ENCODE data around the gene NAV2.

Gene NAV2

DNA sequence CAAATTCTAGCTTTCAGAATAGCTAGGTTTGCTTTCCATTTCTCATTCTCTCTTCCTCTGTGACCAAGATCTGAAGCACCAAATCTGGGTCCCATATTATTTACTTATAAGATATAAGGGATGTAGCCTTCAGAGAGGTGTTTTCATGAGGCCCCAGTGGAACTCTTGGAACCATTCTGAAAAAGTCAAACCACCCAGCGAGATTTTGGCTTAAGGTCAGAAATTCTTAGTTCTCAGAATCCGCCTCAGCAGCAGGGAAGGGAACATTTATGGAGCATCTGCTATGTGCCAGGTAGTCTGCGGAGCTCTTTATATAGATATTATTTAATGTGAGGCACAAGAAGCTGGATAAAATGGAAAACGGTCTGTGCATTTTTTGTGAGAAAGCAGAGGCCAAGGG, 6.3 kb downstream of the NAV2 start:
- DNase-seq (ENCODE audit: low read depth): no peak

DNA sequence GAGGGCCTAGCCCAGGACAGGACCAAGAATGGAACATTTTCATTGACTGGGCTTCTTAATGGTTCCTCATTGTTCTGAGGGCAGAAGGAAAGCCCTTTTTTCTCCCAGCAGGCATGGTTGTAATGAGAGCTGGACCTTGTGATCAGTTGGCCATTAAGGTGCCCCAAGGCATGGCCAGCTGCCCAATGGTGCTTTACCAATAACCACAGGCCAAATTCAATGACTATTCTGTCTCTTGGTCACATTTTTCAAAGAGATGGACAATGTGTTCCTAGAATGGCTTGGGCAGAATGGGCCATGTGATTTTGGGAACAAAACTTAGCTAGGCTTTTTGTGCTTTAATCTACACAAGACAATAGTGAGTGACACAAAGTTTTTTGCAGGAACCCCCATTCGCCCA, 7.3 kb downstream of the NAV2 start:
- DNase-seq (ENCODE audit: low read depth): no peak

DNA sequence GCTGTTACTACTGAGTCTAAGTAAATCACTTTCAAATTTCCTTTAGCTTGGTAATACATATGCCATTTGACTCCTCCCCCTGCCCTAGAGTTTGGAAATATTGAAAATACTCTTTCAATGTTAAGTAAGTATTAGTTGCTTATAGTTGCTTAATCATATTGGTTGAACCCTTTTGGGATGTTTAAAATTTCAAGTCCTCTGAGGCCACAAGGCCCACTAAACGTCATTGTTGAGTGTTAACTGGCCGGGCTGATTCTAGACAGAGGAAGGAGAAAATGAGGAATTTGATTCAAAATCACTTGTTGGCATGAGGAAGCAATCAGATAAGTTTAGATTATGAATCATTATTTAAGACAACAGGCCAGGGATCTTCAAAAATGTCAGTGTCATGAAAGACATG, 8.5 kb downstream of the NAV2 start:
- no peak for DNase-seq (ENCODE audit: low read depth)

DNA sequence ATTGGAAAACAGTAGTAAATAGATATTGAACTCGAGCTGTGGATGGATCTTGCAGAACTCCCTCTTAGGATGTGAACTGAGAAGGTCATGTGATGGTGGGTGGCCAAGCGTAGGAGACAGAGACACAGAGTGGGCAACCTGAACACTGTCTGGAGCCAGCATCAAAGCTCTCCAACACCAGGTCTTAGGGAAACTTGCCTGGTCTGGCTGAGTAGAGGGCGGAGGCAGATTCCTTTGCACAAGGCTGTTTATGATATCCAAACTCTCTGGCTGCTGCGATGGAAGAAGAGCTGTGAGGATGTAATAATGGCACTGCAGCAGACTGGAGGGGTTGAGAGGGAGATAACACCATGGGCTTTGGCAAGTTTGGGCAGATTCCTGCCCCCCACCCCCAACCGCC, 10.1 kb downstream of the NAV2 start:
- DNase-seq (ENCODE audit: low read depth): no peak

DNA sequence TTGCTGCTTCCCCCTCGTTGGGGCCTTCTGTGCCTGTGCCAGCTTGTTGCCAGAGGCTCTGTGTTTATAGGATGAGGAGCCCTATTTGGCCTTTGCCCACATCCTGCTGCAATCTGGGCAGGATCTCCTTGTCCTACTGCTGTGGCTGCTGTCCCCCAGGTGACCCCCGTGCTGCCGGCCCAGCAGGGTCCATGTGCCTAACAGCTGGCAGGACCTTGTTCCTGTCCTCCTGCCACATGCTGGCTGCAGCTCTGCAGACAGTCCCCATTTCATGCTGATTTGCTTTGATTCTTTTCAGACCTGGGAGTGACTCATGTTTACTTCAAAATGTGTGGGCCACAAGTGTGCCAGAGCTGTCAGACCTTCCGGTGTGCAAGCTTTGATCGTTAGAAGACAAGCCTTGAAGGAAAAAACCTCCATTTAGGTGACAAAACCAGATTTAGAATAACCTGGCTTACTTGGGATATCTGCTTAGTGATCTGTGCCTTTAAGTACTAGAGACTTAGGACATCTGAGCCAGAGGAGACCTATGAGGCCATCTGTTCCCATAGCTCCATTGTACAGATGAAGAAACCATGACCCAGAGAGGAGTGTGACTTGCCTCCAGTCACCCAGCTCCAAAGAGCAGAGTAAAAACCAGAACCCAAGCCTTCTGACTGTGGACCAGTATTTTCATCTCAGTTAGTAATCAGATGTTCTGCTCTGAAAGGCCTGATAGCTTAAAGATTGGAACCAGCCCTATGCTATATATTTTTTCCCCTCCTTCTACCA, 11.1 kb downstream of the NAV2 start:
- DNase-seq (ENCODE audit: low read depth): no peak

DNA sequence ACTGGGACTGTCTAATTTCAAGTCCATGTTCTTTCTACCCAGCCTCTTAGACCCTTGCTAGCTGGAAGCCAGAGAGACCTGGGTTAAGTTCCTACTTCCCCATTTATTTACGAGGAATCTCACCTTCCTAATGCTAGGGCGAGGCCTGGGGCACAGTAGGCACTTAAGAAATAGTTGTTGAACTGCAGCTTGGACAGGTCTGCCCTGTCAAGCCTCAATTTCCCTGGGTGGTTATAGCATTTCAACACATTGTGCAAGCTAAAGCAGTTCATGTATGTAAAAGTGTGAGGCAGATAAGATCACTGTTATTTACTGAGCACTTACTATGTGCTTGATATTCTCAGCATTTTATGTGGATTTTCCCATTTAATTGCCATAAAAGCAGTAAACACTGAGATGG, 12.1 kb downstream of the NAV2 start:
- no peak for DNase-seq (ENCODE audit: low read depth)

DNA sequence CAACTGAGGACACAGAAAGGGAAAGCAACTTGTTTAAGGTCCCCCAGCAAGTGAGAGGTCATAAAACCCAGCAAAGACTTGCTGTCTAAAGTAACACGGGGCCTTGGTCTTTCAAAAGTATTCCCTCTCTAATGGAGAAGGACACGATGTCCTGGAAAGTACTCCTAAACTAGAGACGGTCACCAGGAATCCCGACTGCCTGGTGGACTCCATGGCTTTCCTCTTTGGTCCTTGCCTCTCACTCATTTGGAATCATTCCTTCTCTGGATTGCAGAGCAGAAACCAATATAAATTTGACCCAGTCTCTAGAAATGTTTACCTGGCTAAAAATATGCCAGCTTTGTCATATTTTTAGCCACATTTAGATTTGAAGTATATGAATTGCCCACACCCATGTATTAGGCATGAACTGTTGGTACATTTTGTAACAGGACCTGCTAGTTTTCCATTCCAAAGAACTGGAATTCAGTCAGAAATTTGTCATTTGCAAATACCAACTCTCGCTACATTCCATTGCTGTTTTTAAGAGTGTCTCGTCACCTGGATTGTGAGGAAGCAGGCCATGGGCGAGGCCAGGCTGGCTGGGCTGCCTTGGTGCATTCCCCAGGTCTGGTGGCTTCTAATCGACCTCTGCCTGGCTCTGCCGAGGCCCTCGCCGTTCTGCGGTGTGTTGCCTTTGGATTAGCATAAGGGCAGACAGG, 12.9 kb downstream of the NAV2 start:
- no peak for DNase-seq (ENCODE audit: low read depth)

DNA sequence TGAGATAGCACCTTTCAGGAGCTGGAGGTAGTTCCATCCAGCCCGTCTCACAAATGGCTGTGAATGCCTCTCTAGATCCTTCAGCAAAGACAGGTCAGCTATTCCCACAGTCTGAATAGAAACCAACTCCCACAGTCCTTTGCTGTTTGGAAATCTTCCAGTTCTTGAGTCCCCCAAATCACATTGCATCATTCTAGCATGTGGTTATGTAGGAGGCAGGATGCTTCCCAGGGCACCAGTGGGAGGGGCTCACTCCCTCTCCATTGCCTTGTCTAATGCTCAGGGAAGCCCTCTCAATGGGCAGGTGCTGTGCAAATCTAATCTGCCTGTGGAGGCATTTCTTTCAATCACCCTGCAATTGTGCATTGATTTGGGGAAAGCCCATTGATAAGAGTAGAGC, 14.6 kb downstream of the NAV2 start:
- DNase-seq (ENCODE audit: low read depth): no peak

DNA sequence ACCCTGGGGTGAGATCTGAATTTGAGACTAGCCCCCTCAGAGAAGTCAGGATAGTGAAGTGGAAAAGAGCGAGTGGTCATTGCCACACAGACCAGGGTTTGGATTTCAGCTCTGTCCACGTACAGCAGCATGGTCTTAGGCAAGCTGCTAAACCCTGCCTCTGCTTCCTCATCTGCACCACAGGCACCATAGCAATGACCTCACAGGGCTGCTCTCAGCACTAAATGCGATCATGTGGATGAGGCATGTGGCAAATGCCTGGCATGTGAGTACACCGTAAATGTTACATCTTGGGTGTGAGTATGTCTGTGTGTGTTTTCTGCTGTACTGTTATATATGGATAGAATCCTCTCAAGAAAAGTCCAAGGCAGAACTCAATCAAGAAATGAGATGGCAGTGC, 15.8 kb downstream of the NAV2 start:
- DNase-seq (ENCODE audit: low read depth): no peak

DNA sequence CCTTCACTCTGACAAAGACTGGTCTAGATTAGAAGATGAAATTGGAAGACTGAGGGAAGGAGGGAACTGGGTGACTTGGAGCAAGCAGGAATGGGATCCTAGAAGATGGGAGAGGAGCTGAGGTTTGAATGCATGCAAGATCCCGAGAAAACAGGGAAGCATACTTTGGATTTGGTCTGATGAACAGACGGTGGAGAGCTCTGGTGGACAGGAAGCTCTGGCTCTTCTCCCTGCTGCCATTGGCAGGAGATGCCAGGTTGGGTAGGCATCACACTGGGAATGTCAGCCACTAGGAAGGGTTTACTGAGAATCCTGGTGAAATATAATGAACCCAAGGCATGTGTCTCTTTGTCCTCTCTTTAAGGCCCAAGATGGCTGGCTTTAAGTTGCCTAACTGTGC, 16.5 kb downstream of the NAV2 start:
- DNase-seq (ENCODE audit: low read depth): no peak

DNA sequence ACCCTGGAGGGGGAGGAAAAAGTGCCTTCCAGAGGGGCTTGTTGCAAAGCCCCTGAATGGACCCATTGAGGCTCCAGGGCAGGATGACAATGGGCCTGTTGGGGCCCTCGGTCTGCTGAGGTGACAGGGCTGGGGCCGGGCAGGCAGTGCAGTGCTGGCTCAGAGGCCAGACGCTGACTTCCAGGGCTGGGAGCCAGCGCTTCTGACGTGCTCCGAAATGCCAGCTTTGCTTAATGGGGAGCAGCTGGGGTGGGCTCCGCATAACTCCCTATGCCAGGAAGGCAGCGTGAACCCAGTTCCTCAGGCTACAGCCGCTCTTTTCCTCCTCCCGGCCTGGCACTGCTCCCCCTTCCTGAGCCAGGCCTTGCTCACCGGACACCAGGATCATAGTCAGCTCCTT, 17.7 kb downstream of the NAV2 start:
- DNase-seq (ENCODE audit: low read depth): no peak

DNA sequence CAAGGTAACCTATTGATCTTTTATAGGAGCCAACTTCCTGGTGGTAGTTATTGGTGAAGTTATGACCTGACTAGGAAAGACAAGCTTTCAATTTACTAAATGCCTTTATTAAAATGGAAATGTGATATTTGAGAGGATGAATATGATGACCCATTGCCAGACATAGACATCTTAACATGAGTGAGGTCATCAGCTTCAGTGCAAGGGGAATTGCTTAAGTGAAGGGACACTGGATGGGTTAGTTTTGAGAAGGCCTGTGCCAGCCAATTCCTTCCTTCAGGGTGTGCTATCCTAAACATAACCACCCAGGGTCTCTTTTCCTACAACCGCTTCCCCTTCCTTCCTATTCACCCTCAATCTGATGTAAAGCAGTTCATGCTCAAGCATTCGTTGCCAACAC, 21.5 kb downstream of the NAV2 start:
- DNase-seq (ENCODE audit: low read depth): no peak

DNA sequence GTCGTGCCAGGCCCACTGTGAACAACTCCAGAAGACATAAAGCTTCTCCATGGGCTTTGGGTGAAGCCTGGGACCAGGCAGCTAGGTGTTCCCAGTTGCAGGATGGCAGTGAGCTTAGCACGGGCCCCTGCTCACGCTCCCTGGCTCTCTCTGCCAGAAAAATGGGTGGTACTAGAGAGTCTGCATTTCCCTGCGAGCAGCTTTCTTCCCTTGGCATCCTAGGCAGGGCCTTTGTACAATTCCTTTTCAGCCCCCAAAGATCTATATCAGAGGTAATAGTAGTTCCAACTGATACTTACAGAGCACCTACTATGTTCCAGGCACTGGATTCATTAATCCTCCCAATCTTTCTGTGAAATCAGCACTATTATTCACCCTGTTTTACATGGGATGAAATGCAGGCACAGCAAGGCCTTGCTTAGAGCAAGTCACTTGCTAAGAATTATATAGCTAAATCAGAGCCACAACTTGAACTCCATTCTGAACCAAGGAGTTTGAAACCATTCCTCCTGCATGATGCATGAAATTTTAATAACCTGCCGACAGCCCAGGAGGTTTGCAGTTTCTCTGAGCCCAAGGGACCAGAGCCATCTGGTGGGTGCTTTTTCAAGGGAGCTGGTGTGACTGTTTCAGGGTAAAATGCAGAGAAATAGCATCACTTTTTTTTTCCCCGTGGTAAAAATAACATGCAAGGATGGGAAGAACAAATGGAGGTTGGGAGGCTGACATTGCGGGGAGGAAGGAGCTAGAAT, 22.7 kb downstream of the NAV2 start:
- no peak for DNase-seq (ENCODE audit: low read depth)

DNA sequence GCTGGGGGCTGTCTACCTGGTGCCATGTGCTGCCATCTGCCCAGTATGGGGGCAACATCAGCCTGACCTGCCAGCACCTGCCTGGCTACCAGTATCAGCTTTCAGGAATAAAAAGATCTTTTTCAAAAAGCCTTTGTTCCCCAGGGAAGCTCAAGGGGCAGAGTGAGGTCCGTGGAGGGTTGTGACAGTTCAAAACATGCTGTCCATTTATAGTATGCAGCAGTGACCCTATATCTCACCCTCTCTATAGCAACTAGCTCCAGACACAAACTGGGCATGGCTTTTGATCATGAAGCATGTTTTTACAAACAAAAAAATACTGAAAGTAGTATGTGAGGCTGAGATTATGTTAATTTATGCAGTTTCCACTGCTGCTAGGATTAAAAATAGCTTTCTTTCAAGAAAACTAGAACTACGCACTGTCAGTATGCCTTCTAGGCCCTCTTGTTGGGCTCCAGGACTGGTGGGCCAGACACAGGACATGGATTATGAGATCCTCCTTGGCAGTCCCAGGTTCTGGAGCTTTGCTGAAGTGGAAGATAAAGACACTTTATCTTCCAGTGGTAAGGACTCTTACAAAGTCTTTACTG, 23.4 kb downstream of the NAV2 start:
- no peak for DNase-seq (ENCODE audit: low read depth)

DNA sequence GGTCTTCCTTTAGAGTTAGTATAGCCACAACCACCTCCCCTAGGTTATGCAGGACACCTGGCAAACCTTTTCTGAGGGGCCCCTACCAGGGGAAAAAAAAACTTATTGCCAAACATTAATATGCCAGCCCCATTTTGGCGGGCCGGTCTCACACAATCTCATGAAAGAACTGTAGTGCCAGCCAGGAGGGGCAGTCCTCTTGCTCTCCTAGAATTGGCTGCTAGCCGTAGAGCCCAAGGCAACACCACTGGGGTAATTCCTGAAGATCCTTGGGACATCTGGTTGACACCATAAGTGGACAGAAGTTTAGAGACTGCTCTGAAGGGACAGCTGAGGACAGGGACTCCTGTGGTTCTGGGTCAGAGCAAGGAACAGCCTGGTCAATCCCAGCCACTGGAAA, 24.2 kb downstream of the NAV2 start:
- no peak for DNase-seq (ENCODE audit: low read depth)

DNA sequence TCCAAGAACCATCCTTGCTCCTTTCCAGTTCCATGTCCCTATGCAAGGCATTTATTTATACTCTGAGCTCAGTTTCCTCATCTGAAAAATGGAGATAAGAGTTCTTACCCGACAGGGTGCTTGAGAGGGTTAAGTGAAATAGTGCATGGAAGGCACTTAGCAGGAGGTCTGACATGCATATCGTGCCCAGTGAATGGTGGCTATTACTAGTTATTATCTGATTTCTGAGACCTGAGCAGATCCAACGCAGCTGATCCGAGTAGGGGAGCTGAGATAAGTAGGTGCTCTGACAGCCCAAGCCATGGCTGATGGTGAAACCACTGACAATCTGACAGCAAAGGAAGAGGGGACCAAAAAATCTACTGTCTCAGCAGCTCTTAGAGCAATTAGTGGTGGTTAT, 24.9 kb downstream of the NAV2 start:
- no peak for DNase-seq (ENCODE audit: low read depth)

DNA sequence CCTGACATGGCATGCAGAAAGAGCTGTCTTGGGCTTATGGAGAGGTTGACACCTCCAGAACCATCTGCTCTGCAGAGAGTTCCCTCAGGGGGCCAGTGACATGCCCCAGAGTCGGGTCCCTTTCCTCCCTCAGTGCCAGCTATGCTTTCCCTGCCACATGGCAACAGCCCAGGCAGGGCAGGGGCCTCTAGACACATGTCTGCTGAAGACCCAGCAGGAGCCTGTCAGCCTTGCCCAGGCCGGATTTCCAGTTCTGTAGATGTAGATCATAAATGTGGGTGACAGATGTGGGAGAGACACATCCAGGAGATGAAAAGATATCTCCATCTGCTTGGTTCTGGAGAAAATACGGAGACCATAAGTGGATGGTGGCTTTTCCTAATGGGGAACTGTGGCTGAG, 25.5 kb downstream of the NAV2 start:
- DNase-seq (ENCODE audit: low read depth): no peak

DNA sequence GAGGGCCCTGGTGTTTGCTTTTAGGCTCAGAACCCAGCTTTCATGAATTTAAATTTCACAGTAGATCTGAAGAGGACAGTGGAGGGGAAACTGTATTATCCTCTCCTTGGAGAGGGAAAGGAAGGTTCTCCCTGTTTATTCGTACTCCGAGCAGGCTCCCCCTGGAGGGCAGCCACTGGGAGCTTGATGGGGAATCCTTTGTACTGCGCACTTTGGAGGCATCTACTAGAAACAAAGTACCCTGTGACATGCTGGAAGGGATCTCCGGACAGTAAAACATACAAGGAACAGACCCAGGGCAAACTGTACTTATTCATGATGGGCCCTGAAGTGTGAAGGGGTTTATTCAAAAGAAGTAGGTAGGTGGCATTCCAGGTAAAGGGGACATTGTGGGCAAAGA, 27.2 kb downstream of the NAV2 start:
- DNase-seq (ENCODE audit: low read depth): no peak

DNA sequence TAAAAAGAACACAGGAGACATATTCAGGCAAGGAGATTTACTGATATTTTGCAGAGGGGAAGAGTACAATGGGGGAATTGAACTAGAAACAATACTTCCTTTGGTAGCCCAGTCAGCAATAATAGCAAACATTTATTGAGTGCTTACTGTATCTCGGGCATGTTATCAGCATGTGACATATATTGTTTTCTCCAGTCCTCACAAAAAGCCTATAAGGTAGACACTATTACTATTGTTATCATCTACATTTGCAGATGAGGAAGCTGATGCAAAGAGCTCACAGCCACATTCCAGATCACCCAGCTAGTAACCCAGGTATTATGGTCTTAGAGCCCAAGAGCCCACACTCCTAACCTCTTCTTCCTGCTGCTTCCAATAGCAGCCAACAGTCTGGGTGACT, 27.9 kb downstream of the NAV2 start:
- DNase-seq (ENCODE audit: low read depth): no peak

DNA sequence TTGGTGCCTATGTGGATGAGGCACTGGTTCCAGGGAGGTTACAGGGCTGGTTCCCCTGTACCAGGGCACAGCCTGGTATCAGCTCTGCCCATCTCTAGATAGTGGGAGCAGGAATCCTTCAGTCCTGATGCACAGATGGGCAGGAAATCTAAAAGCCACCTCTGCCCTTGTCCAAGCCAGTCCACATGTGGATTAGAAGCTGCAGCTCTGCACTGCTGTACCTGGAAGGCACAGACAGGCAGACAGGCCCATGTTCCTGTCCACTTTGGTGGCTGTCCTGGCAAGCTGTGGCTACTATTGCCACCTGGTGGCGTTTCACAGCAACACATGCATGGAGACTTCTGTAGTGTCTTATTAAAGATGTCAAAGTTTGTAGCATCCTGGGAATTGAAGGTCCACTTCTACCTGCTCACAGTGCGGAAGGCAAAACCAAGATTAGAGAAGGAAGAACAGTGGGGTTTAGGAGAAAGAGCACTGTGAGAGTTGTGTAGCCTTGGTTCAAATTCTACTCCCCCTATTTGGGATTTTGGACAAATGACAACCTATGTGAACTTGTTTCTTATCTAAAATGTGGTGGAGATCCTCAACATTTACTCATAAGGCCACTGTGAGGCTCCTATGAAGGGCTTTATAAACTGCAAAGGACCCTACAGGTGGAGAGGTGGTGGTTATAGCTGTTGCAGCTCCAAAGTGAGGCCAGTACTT, 30.1 kb downstream of the NAV2 start:
- peak; percentile 25 for DNase-seq (ENCODE audit: low read depth)

DNA sequence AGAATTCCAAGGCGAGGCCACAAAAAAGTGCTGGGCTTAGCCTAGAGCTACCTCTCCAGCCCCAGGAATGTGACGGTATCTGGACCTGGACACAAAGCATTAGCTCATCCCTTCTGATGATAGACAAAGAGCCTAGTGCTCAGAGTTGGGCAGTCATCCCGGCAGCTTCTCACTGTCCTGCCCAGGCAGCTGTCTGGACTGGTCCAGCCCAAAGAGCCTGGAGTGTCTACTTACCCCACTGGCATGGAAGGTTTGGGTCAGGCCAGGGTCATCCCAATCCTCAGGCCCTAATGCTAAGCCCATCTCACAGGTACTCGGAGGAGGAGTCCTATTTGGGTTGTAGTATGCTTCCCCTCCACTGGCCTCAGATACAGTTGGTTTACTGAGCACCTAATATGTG, 31.0 kb downstream of the NAV2 start:
- DNase-seq (ENCODE audit: low read depth): no peak

DNA sequence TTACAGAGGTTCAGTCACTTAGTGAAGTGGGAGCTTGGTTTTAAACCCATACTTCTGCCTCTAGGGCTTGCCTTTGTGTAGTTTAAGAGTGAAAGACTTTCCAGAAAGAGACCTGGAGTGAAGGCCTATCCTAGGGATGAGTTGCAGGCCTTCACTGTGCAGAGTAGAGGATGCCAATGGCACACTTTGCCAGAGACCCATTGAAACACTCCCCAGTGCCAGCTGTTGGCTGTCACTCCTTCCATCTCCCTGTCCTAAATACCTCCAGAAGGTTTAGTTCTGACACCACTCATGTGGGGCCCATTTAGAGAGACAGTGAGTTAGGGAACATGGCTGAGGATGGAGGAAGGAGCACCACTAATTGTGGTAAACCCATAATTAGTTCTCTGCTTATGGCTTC, 31.5 kb downstream of the NAV2 start:
- DNase-seq (ENCODE audit: low read depth): no peak

Data from stimulated activated CD8-positive, alpha-beta memory T cell treated with anti-CD3 and anti-CD28 coated beads, Interleukin-15, amount 100 ng/mL, for 24 hours (primary cell).